HEK293T (cell line): ENCODE results near the gene POU1F1.
"Not testable (repeated sequence)": the region's sequence is repeated elsewhere in the genome, so short reads cannot be mapped to it uniquely, and the experiment has no call there.

Source experiments
- CTCF ChIA-PET: fragments of 350-600 bp; formaldehyde crosslinking; extraction: SDS; loops from one replicate; lab custom pipeline; 2021; ENCODE audit warnings: antibody characterized with exemption, inconsistent platforms; lab: Yijun Ruan, JAX
- POLR2A ChIA-PET: fragments of 350-600 bp; formaldehyde crosslinking; extraction: SDS; loops from one replicate; lab custom pipeline; 2020; ENCODE audit warnings: antibody characterized with exemption, inconsistent platforms; lab: Yijun Ruan, JAX
- DNase-seq: peaks from one replicate; pipeline ENCODE4 v3.0.0; 2012; ENCODE audit warnings: mixed read lengths; ENCODE audit errors: extremely low spot score
- ARNT ChIP-seq: fragments of 450-650 bp; IDR thresholded peaks from 2 replicates; pipeline ENCODE4 v1.6.1; 2017; ENCODE audit warnings: mild to moderate bottlenecking
- BHLHE40 ChIP-seq: fragments of 450-650 bp; IDR thresholded peaks from 2 replicates; pipeline ENCODE4 v1.6.1; 2016; ENCODE audit warnings: mild to moderate bottlenecking, moderate library complexity, borderline replicate concordance
- CTBP1 ChIP-seq: fragments of 450-650 bp; IDR thresholded peaks from 2 replicates; pipeline ENCODE4 v1.6.1; 2016; ENCODE audit warnings: borderline replicate concordance
- ELF4 ChIP-seq: fragments of 450-650 bp; IDR thresholded peaks from 2 replicates; pipeline ENCODE4 v1.6.1; 2017; ENCODE audit warnings: antibody characterized with exemption
- FOXA1 ChIP-seq: fragments of 450-650 bp; IDR thresholded peaks from 2 replicates; pipeline ENCODE4 v1.6.1; 2016; ENCODE audit warnings: mild to moderate bottlenecking
- FOXK2 ChIP-seq: fragments of 450-650 bp; IDR thresholded peaks from 2 replicates; pipeline ENCODE4 v1.6.1; 2016; ENCODE audit warnings: mild to moderate bottlenecking
- FOXM1 ChIP-seq: fragments of 450-650 bp; IDR thresholded peaks from 2 replicates; pipeline ENCODE4 v1.6.1; 2017; ENCODE audit warnings: mild to moderate bottlenecking, borderline replicate concordance
- HDGF ChIP-seq: fragments of 450-650 bp; IDR thresholded peaks from 2 replicates; pipeline ENCODE4 v1.6.1; 2017; ENCODE audit warnings: antibody characterized with exemption, borderline replicate concordance
- L3MBTL2 ChIP-seq: fragments of 450-650 bp; conservative IDR thresholded peaks from 2 replicates; pipeline ENCODE4 v1.6.1; 2016; ENCODE audit warnings: mild to moderate bottlenecking
- LEF1 ChIP-seq: fragments of 450-650 bp; IDR thresholded peaks from 2 replicates; pipeline ENCODE4 v1.6.1; 2017; ENCODE audit warnings: mild to moderate bottlenecking, borderline replicate concordance
- NFRKB ChIP-seq: fragments of 450-650 bp; IDR thresholded peaks from 2 replicates; pipeline ENCODE4 v1.6.1; 2016; ENCODE audit warnings: mild to moderate bottlenecking, moderate library complexity
- PKNOX1 ChIP-seq: fragments of 450-650 bp; IDR thresholded peaks from 2 replicates; pipeline ENCODE4 v1.6.1; 2016
- SP1 ChIP-seq: fragments of 450-650 bp; IDR thresholded peaks from 2 replicates; pipeline ENCODE4 v1.6.1; 2017
- SUZ12 ChIP-seq: fragments of 450-650 bp; IDR thresholded peaks from 2 replicates; pipeline ENCODE4 v1.6.1; 2016; ENCODE audit warnings: mild to moderate bottlenecking
- TARDBP ChIP-seq: fragments of 450-650 bp; IDR thresholded peaks from 2 replicates; pipeline ENCODE4 v1.6.1; 2016
- ZNF384 ChIP-seq: fragments of 450-650 bp; IDR thresholded peaks from 2 replicates; pipeline ENCODE4 v1.6.1; 2016

Gene POU1F1

DNA sequence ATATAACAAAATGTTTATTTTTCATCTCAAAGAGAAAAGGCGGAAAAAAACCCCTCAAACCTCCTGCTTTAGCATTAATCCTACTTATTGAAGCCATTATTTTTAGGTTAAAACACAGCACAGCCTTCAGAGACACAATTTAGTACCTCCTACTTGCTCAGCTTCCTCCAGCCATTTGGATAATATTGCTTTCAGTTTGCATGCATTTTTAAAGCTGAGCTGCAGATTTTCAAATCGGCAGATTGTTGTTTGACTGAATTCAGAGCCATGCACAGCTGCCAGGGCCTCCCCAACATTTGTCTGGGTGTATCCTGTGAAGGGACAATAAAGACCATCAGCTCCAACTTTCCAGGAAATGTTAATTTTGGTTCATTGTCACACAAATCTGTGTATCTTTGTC is 14.5 kb downstream of the POU1F1 start:
- DNase-seq: no peak
- TF ChIP-seq TARDBP (no peak), SP1 (no peak), L3MBTL2 (no peak), ARNT (no peak), ELF4 (no peak), LEF1 (no peak), ZNF384 (no peak)
- ChIA-PET POLR2A (no interaction called here), CTCF (interaction anchor here (1.3 kb wide), 2 partner anchors 10 to 23 kb away, joined by 4 to 5 read pairs; no protein-coding TSS in a partner anchor)

GRCh38 chr3:87260270-87260669 is 16.1 kb downstream of the POU1F1 start:
- ChIA-PET POLR2A (no interaction called here), CTCF (interaction anchor here (0.7 to 2.1 kb wide), 7 partner anchors 10 to 744 kb away, joined by 3 to 9 read pairs (median 3); partner anchors contain the start of gene CHMP2B)
- peak; percentile 26 for DNase-seq
- TF ChIP-seq L3MBTL2: no peak
- TF ChIP-seq TARDBP: no peak
- TF ChIP-seq BHLHE40: no peak
- TF ChIP-seq FOXK2: no peak
- no peak for TF ChIP-seq SP1
- TF ChIP-seq FOXM1: no peak
- no peak for TF ChIP-seq ARNT
- TF ChIP-seq FOXA1: no peak
- TF ChIP-seq NFRKB: no peak

- no peak for TF ChIP-seq ARNT
- TF ChIP-seq LEF1: no peak
- no peak for TF ChIP-seq FOXM1
- no peak for TF ChIP-seq SUZ12
- no peak for TF ChIP-seq ZNF384
- no peak for TF ChIP-seq NFRKB
- no peak for TF ChIP-seq HDGF
- no peak for TF ChIP-seq L3MBTL2
- TF ChIP-seq SP1: no peak
- no peak for TF ChIP-seq TARDBP
- ChIA-PET POLR2A (no interaction called here), CTCF (no interaction called here)
- no peak for DNase-seq
These were observed 26.4 kb downstream of the POU1F1 start for GRCh38 chr3:87250009-87250408.

GRCh38 chr3:87248831-87249230 is 27.6 kb downstream of the POU1F1 start:
- CTCF ChIA-PET: interaction anchor here (1.2 kb wide), 1 partner anchor 11 kb away, joined by 3 read pairs; no protein-coding TSS in a partner anchor
- POLR2A ChIA-PET: interaction anchor here (1.5 kb wide), 1 partner anchor 21 kb away, joined by 4 read pairs; the partner anchor contains the start of gene CHMP2B
- no peak for DNase-seq
- TF ChIP-seq L3MBTL2 (no peak), BHLHE40 (no peak), NFRKB (no peak), FOXK2 (no peak), ZNF384 (no peak), FOXA1 (no peak), SUZ12 (no peak), HDGF (no peak), SP1 (no peak), TARDBP (no peak), ELF4 (no peak), LEF1 (no peak), CTBP1 (no peak)

DNA sequence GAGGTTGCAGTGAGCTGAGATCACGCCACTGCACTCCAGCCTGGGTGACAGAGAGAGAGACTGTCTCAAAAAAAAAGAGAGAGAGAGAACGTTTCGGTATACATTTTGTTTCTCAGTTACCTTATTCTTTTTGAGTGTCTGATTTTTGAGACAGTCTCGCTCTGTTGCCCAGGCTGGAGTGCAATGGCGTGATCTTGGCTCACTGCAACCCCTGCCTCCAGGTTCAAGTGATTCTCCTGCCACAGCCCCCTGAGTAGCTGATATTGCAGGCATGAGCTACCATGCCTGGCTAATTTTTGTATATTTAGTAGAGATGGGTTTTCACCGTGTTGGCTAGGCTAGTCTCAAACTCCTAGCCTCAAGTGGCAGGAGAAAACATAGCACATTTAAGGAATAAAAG is 28.2 kb downstream of the POU1F1 start:
- ChIA-PET CTCF (interaction anchor here (1.2 kb wide), 1 partner anchor 11 kb away, joined by 3 read pairs; no protein-coding TSS in a partner anchor), POLR2A (interaction anchor here (1.5 kb wide), 1 partner anchor 21 kb away, joined by 4 read pairs; the partner anchor contains the start of gene CHMP2B)
- DNase-seq: not testable (repeated sequence)

GRCh38 chr3:87247430-87247773 is 29.0 kb downstream of the POU1F1 start:
- POLR2A ChIA-PET: interaction anchor here (1.0 kb wide), 1 partner anchor 20 kb away, joined by 3 read pairs; the partner anchor contains the start of gene CHMP2B
- no peak for DNase-seq
- TF ChIP-seq LEF1 (no peak), CTBP1 (no peak), NFRKB (no peak)
- CTCF ChIA-PET: no interaction called here

GRCh38 chr3:87246662-87247429 is 29.5 kb downstream of the POU1F1 start:
- TF ChIP-seq FOXK2: no peak
- TF ChIP-seq ARNT: no peak
- no peak for TF ChIP-seq L3MBTL2
- no peak for TF ChIP-seq HDGF
- TF ChIP-seq CTBP1: no peak
- TF ChIP-seq FOXM1: no peak
- no peak for TF ChIP-seq ZNF384
- no peak for TF ChIP-seq BHLHE40
- TF ChIP-seq LEF1: no peak
- TF ChIP-seq PKNOX1: no peak
- no peak for TF ChIP-seq SUZ12
- no peak for TF ChIP-seq NFRKB
- no peak for TF ChIP-seq TARDBP
- no peak for TF ChIP-seq ELF4
- no peak for TF ChIP-seq SP1
- no peak for DNase-seq
- CTCF ChIA-PET: no interaction called here
- POLR2A ChIA-PET: interaction anchor here (1.0 kb wide), 1 partner anchor 20 kb away, joined by 3 read pairs; the partner anchor contains the start of gene CHMP2B
